ENCODE data around the gene TBC1D24.
A peak's percentile ranks its signal among the peaks of the same experiment; 100 is the strongest.
"Not testable (repeated sequence)": the region's sequence is repeated elsewhere in the genome, so short reads cannot be mapped to it uniquely, and the experiment has no call there.

Gene TBC1D24
- 13.9 reads per million, percentile 39 among the genes with 10 or more reads in this experiment for total RNA-seq

DNA sequence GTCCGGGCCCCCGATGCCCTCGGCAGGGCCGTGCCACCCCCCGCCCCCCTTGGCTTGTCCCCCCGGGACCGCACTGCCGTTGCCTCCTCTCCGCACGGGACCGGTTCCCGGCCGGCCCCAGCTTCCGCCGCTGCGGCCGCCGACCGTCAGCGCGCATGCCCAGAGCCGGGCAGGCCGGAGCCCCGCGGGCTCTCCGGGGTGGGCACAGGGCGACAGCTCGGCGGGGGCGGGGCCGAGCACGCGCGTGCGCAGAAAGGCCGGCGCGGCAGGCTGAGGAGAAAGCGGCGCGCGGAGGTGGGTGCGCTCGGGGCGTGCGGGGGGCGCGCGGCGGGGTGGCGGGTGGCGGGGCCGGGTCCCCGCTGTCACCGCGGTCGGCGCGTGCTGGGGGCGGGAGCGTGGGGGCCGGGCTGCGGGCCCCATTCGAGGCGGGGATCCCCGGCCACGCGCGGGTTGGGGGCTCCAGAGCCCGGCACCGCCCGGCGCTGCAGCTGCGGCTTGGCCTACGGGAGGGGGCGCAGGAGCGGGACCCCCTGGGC is at the start of gene TBC1D24:
Gene TBC1D24 (plus strand): TSS at position 251 of the 536 bp plus-strand sequence. CDS start 21,022 bp downstream, outside the sequence.
- peak; percentile 56 for DNase-seq

- no peak for DNase-seq
These were observed 49.0 kb upstream of the TBC1D24 start for GRCh38 chr16:2425825-2426430.

DNA sequence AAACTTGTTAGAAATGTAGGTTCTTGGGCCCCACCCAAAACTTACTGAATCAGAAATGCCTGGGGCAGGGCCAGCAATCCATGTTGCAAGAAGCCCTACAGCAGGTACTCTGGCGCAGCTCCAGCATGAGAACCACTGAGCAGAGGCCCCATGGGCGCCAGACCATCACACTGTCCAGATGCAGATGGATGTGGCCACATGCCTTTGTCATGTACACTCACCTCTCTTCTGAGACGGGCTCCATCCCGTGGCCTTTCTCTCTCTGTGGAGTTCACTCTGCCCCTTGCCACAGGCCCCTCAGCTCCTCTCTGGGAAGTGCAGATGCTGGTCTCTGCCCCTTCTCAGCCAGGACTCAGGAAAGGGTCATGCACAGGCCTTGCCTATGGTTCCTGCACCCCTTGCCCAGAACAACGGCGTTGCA is 48.0 kb upstream of the TBC1D24 start:
- no peak for DNase-seq

DNA sequence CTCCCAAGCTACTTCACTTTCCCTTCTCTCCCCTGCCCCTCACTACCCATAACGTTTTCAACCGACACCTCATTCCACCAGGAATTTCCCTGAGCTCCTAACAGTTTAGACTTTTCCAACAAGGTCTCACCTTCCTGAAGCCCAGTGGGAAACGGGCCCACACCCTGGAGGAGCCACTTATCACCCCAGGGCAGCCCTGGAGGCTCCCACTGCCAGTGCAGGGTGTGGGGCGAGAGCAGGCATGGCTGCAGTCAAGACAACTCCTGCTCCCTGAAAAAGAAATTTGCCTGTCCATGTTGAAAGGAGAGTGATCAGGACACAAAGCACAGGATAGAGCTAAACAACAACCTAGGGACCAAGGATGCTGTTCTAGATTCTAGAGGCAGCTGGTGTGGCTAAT is 47.4 kb upstream of the TBC1D24 start:
- no peak for DNase-seq

- DNase-seq: no peak
These were observed 46.7 kb upstream of the TBC1D24 start for GRCh38 chr16:2428051-2428783.

DNA sequence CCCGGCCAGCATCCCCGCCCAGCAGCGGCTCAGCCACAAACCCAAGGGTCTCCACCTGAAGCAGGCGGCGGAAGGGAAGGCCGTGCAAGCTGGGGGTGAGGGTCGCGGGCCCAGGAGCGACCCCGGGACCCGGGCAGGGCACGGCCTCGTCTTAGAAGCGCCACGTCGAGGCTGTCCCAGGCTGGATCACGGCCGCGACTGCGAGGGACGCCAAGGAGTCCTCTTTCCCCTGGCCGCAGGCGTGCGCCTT is 46.2 kb upstream of the TBC1D24 start:
- DNase-seq: no peak

- DNase-seq: peak; percentile 97
These were observed 45.7 kb upstream of the TBC1D24 start, which contains the start of gene CCNF for GRCh38 chr16:2429034-2429770. Gene CCNF, plus strand, starts transcription at chr16:2429447. Its CDS starts 35 bp downstream, at chr16:2429482.

DNA sequence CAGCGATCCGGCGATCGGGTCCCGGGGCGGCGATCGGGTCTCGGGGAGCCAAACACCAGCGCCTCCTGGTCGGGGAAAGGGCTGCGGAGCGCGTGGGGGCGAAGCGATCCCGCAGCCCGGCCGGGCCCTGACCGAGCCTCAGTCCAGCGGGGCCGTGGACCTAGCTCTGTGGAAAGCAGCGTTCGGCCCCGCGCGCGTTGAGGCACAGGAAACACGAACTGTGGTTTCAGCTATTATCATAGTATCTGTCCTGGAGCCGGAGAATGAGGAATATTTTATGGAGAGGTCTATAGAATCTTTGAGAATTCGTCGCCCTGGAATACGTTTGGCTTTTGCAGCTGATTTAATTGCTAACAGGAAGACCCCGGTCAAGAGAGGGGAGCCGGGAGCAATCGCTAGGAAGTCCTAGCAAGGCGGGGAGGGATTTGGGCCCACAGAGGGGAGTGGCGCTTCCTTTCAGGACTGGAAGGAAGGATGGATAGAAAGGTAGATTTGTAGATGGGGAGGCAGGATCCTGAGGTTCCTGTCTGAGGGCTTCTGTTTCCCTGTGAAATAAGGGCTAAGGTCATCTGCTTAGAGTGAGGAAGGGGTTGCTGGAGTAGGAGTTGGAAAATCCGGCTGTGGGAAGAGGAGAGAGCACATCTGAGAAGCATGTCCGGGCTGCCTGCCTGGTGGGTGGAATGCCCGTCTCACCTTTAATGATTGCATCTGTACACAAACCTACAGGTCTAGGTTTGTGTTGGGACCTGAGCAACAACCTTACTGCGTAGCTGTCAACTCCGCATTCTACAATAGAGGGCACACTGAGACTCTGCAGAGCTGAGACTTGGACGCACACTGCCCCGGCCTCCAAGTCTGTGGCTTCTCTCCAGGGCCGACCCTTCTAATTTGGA is 44.9 kb upstream of the TBC1D24 start:
- no peak for DNase-seq

DNA sequence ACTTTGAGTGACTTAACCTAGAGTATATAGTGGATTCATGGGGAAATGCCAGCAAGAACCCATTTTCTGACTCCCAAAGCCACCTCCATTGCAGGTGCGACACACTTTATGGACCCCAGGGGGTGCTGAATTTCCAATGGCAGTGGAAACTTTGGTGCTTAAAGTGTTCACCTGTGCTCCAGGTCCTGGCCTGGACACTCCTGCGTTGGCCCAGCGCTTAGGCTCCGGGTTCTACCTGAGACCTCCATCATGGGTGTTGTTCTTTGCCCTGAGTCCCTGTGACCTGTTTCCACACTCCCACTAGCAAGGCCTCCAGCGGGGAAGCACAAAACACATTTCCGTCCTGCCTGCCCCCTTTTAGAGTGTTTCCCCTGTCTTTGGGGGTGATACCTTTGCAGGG is 42.6 kb upstream of the TBC1D24 start:
- DNase-seq: no peak

- no peak for DNase-seq
These were observed 42.0 kb upstream of the TBC1D24 start for GRCh38 chr16:2432801-2433505.

GRCh38 chr16:2435236-2435635 is 39.7 kb upstream of the TBC1D24 start:
- not testable (repeated sequence) for DNase-seq

GRCh38 chr16:2436110-2436509 is 38.8 kb upstream of the TBC1D24 start:
- no peak for DNase-seq

- no peak for DNase-seq
These were observed 37.7 kb upstream of the TBC1D24 start for GRCh38 chr16:2437032-2437790.

DNA sequence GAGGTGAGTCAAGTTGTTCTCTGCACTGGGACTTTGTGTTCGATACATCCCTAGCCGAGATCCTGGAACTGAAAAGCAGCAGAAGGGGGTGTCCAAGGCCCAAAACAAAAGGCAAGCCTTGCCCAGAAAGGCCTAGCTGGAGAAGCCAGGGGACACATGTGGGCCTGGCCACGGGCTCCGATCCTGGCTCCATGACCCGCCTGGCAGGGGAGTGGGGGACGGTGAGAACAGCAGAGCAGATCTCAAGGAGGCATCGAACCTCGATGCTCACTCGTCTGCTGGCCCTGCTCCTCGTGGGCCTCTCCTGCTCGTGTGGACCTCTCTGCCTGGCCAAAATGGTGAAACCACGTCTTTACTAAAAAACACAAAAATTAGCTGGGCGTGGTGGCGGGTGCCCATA is 36.8 kb upstream of the TBC1D24 start:
- no peak for DNase-seq

- DNase-seq: no peak
These were observed 35.3 kb upstream of the TBC1D24 start for GRCh38 chr16:2439598-2439997.

DNA sequence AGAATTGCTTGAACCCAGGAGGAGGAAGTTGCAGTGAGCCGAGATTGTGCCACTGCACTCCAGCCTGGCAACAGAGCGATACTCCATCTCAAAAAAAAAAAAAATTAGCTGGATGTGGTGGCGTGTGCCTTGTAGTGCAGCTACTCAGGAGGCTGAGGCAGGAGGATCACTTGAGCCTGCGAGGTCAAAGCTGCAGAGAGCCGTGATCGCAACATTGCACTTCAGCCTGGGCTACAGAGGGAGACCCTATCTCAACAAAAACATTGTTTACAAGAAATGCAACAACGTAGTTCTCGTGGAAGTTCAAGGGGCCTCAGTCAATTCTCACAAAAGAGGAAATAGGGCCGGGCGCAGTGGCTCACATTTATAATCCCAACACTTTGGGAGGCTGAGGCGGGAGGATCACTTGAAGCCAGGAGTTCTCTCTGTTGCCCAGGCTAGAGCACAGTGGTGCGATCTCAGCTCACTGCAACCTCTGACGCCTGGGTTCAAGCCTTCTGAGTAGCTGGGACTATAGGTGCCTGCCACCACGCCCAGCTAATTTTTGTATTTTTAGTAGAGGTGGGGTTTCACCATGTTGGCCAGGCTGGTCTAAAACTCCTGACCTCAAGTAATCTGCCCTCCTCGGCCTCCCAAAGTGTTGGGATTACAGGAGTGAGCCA is 33.7 kb upstream of the TBC1D24 start:
- DNase-seq: not testable (repeated sequence)

DNA sequence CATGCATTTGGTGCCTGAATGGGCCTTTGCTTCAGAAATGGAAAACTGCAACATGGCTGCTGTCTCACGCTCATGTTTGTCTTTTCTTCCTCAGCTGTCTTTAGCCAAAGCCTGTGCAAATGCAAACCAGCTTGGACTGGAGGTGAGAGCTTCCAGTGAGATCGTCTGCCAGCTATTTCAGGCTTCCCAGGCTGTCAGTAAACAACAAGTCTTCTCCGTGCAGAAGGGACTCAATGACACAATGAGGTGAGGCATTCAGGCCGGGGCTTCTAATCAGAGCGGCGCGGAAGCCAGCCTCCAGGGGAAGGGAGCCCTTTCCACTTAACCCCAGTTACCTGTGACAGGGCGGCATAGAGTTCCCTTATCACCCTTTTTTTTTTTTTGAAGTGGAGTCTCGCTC is 31.4 kb upstream of the TBC1D24 start:
- no peak for DNase-seq

DNA sequence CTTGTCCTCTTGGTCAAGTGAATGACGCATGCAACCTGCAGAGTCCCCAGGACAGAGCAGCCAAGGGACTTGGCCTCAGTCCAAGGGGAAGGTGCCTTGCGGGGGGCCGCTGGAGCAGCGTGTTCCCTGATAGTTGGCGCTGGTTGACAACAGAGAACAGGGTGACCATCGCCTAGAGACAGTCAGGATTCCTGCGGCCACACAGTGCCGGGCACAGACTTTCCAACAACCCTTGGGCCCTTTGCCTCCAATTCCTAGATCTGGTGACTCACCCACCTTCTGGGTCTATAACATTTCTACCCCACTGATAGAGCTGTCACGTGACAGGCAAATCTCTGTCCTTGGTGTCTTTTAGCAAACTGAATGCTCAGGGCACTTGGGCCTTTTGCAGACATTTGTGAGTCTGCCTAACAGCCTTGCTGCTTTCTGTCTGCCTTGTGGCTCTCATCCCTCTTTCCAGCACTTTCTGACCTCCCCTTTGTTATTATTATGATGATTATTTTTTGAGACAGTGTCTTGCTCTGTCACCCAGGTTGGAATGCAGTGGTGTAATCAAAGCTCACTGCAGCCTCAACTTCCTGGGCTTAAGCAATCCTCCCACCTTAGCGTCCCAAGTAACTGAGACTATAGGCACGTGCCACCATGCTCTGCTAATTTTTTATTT is 26.9 kb upstream of the TBC1D24 start:
- no peak for DNase-seq

DNA sequence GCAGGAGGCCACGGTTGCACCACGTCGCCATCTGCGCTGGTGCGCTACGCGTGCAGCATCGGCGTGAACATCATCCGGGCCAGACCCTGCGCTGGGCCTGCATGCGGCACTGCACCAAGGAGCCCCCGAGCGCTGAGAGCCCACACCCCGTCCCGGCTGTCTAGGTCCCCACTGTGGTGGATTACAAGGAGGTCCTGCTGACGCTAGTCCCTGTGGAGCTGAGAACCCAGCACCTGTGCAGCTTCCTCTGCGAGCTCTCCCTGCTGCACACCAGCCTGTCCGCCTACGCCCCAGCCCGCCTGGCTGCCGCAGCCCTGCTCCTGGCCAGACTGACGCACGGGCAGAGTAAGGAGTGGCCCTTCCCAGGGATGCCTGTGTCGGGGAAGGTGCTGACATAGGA is 25.8 kb upstream of the TBC1D24 start:
- DNase-seq: no peak

DNA sequence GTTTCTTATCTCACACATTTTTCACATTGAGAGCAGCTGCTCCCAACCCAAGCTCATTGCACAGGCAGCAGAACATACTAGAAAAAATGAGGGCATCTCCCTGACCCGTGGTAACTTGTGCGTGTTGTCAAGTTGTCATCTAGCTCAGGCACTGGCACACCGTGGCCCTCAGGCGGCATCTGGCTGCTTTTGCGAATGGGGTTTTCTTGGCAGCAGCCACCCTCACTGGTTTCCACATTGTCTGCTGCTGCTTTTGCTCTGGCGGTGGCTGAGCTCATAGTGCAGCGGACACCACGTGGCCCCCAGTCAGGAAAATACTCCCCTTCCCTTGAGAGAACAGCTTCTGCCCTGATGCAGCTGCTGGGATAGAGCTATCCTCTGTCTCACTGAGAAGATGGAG is 24.4 kb upstream of the TBC1D24 start:
- DNase-seq: no peak
